Suprapubic skin (tissue), 4 donors: ENCODE data around the gene GHDC.
"Not testable (repeated sequence)": the region's sequence is repeated elsewhere in the genome, so short reads cannot be mapped to it uniquely, and the experiment has no call there.

Source experiments
- EP300 ChIP-seq: sonication (generic); formaldehyde crosslinking; IDR thresholded peaks from one replicate; pipeline ENCODE4 v1.6.1; 2017; ENCODE audit warnings: antibody characterized with exemption
- POLR2A ChIP-seq, 2 donors: fragments of 450-650 bp; IDR thresholded peaks; one replicate each; pipeline ENCODE4 v1.6.1; 2017; ENCODE audit warnings: antibody characterized with exemption in 2 of 2, mild to moderate bottlenecking in 2 of 2, moderate library complexity in 2 of 2
- POLR2AphosphoS5 ChIP-seq, 3 donors: sonication (generic); formaldehyde crosslinking; IDR thresholded peaks; one replicate each; pipeline ENCODE4 v1.6.1; 2017; ENCODE audit warnings: antibody characterized with exemption in 3 of 3
- TF ChIP-seq, protein P1 (sequence below), 2 donors: fragments of 200-600 bp in 1 of 2; fragments of 450-650 bp in 1 of 2; sonication (generic) in 1 of 2; IDR thresholded peaks; one replicate each; pipeline ENCODE4 v1.5.1; 2016 to 2019; ENCODE audit warnings: antibody characterized with exemption in 2 of 2, mild to moderate bottlenecking in 1 of 2, moderate library complexity in 1 of 2

- TF ChIP-seq, protein P1, sequence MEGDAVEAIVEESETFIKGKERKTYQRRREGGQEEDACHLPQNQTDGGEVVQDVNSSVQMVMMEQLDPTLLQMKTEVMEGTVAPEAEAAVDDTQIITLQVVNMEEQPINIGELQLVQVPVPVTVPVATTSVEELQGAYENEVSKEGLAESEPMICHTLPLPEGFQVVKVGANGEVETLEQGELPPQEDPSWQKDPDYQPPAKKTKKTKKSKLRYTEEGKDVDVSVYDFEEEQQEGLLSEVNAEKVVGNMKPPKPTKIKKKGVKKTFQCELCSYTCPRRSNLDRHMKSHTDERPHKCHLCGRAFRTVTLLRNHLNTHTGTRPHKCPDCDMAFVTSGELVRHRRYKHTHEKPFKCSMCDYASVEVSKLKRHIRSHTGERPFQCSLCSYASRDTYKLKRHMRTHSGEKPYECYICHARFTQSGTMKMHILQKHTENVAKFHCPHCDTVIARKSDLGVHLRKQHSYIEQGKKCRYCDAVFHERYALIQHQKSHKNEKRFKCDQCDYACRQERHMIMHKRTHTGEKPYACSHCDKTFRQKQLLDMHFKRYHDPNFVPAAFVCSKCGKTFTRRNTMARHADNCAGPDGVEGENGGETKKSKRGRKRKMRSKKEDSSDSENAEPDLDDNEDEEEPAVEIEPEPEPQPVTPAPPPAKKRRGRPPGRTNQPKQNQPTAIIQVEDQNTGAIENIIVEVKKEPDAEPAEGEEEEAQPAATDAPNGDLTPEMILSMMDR (IDR thresholded peaks at IDR 0.05), result not testable (repeated sequence)
- not testable (repeated sequence) for TF ChIP-seq EP300; POLR2AphosphoS5 (IDR thresholded peaks at IDR 0.05); POLR2A (IDR thresholded peaks at IDR 0.05)
Observed at GRCh38 chr17:42206153-42206612, 11.9 kb upstream of the GHDC start.
